ENCODE results near the gene RHBDF1. TPM values are rescaled to one million over a fixed set of nuclear protein-coding genes. Genes with fewer than 3 reads are reported as not detected.

The RHBDF1 gene
- total and polyA plus RNA-seq, 4 donors: 1.8 to 6.2 (median 3.5) TPM

- TF ChIP-seq JUND (IDR thresholded peaks at IDR 0.05): no peak
- no peak for TF ChIP-seq ZBTB33 (IDR thresholded peaks at IDR 0.05)
- TF ChIP-seq REST (IDR thresholded peaks at IDR 0.05): no peak
- no peak for TF ChIP-seq GABPA (IDR thresholded peaks at IDR 0.05 in 1 of 2, conservative IDR thresholded peaks at IDR 0.05 in 1 of 2)
- TF ChIP-seq, protein P1, sequence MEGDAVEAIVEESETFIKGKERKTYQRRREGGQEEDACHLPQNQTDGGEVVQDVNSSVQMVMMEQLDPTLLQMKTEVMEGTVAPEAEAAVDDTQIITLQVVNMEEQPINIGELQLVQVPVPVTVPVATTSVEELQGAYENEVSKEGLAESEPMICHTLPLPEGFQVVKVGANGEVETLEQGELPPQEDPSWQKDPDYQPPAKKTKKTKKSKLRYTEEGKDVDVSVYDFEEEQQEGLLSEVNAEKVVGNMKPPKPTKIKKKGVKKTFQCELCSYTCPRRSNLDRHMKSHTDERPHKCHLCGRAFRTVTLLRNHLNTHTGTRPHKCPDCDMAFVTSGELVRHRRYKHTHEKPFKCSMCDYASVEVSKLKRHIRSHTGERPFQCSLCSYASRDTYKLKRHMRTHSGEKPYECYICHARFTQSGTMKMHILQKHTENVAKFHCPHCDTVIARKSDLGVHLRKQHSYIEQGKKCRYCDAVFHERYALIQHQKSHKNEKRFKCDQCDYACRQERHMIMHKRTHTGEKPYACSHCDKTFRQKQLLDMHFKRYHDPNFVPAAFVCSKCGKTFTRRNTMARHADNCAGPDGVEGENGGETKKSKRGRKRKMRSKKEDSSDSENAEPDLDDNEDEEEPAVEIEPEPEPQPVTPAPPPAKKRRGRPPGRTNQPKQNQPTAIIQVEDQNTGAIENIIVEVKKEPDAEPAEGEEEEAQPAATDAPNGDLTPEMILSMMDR (IDR thresholded peaks at IDR 0.05; ENCODE audit: low read depth, low read length, missing input control): peak; percentile 98
- TF ChIP-seq, protein P2, sequence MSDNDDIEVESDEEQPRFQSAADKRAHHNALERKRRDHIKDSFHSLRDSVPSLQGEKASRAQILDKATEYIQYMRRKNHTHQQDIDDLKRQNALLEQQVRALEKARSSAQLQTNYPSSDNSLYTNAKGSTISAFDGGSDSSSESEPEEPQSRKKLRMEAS (IDR thresholded peaks at IDR 0.05): no peak
- TF ChIP-seq SP1 (IDR thresholded peaks at IDR 0.05): peak; percentile 10
- TF ChIP-seq RXRA (IDR thresholded peaks at IDR 0.05): no peak
- TF ChIP-seq FOXA2 (IDR thresholded peaks at IDR 0.05): no peak
- no peak for TF ChIP-seq NR2F2 (IDR thresholded peaks at IDR 0.05)
- TF ChIP-seq EGR1 (IDR thresholded peaks at IDR 0.05; ENCODE audit: low read depth in 2 of 2): no peak
- TF ChIP-seq RAD21 (IDR thresholded peaks at IDR 0.05): peak; percentile 81 to 91
- TF ChIP-seq HNF4A (conservative IDR thresholded peaks at IDR 0.05): no peak
Measured at GRCh38 chr16:96935-97381, 24.5 kb upstream of the RHBDF1 start.

GRCh38 chr16:94918-95265 is 22.5 kb upstream of the RHBDF1 start:
- H3K4me3 ChIP-seq (ENCODE audit: low read depth in 1 of 3, low read length in 3 of 3): no peak overlapping the region
- DNase-seq (ENCODE audit: low spot score): no peak
- no peaks in the 10 kb centered on the region for H3K27me3 ChIP-seq (ENCODE audit: control insufficient read depth in 4 of 4, insufficient read depth in 4 of 4, low read length in 3 of 4)
- H3K27ac ChIP-seq (ENCODE audit: low read depth in 1 of 2, low read length in 2 of 2): no peak overlapping the region
- 98% methylated on average over 5 of the region's 5 CpGs for WGBS
- no peak overlapping the region for H3K9ac ChIP-seq (ENCODE audit: low read depth in 1 of 2, low read length in 2 of 2)
- peaks cover 0 to 11% (median 3%) of the 10 kb centered on the region in 4 donors for H3K36me3 ChIP-seq (ENCODE audit: control insufficient read depth in 4 of 4, insufficient read depth in 3 of 4, low read depth in 1 of 4, low read length in 3 of 4)
- no peaks in the 10 kb centered on the region for H3K9me3 ChIP-seq (ENCODE audit: control insufficient read depth in 4 of 4, low read length in 3 of 4)
- H3K4me1 ChIP-seq (ENCODE audit: control insufficient read depth in 4 of 4, insufficient read depth in 4 of 4, low read length in 3 of 4): peaks cover 6 to 21% (median 12%) of the 10 kb centered on the region in 4 donors
- TF ChIP-seq JUND (IDR thresholded peaks at IDR 0.05) (no peak), NR2F2 (IDR thresholded peaks at IDR 0.05) (no peak), HNF4G (IDR thresholded peaks at IDR 0.05) (no peak), FOXA2 (IDR thresholded peaks at IDR 0.05) (no peak), REST (IDR thresholded peaks at IDR 0.05) (no peak), ZBTB33 (IDR thresholded peaks at IDR 0.05) (no peak), HNF4A (conservative IDR thresholded peaks at IDR 0.05) (no peak)
- TF ChIP-seq, protein P2 (IDR thresholded peaks at IDR 0.05): no peak
- TF ChIP-seq, protein P1 (IDR thresholded peaks at IDR 0.05; ENCODE audit: low read depth, low read length, missing input control): no peak

More at GRCh38 chr16:96935-97381, 24.5 kb upstream of the RHBDF1 start:
- no peak overlapping the region for H3K4me3 ChIP-seq (ENCODE audit: low read depth in 1 of 3, low read length in 3 of 3)
- no peak overlapping the region for H3K27ac ChIP-seq (ENCODE audit: low read depth in 1 of 2, low read length in 2 of 2)
- no peaks in the 10 kb centered on the region for H3K27me3 ChIP-seq (ENCODE audit: control insufficient read depth in 4 of 4, insufficient read depth in 4 of 4, low read length in 3 of 4)
- no peak overlapping the region for H3K9ac ChIP-seq (ENCODE audit: low read depth in 1 of 2, low read length in 2 of 2)
- DNase-seq (ENCODE audit: low spot score): peak; percentile 94
- peaks cover 6 to 26% (median 17%) of the 10 kb centered on the region in 4 donors for H3K4me1 ChIP-seq (ENCODE audit: control insufficient read depth in 4 of 4, insufficient read depth in 4 of 4, low read length in 3 of 4)
- 22% methylated on average over 11 of the region's 11 CpGs for WGBS
- no peaks in the 10 kb centered on the region for H3K9me3 ChIP-seq (ENCODE audit: control insufficient read depth in 4 of 4, low read length in 3 of 4)
- H3K36me3 ChIP-seq (ENCODE audit: control insufficient read depth in 4 of 4, insufficient read depth in 3 of 4, low read depth in 1 of 4, low read length in 3 of 4): peaks cover 0 to 5% (median 2%) of the 10 kb centered on the region in 4 donors
